GM19193 (cell line): Measurements from ENCODE around the gene SPRR2D.

ENCODE experiments used
- POLR2A ChIP-seq: IDR thresholded peaks from 4 replicates; pipeline ENCODE4 v1.6.1; 2011; ENCODE audit not compliant: insufficient read depth, insufficient read length; ENCODE audit errors: extremely low read depth

The SPRR2D gene

DNA sequence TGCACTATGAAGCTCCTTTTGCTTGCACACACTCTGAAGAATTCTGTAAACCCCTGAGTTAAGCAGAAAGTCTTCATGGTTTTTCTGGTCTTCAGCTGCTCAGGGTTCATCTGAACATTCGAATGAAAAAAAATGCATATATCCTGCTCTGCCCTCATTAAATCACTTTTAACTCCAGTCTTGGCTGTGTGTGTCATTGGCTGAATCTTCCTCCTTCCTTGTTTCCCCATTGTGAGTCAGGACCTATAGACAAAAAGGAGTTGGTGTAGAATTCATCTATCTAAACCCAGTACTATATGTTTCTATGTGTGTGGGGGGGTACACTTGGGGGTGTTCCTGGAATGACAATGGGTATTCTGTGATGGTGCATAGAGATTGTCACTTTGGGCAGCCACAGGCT, 16.5 kb downstream of the SPRR2D start:
- no peak for TF ChIP-seq POLR2A

DNA sequence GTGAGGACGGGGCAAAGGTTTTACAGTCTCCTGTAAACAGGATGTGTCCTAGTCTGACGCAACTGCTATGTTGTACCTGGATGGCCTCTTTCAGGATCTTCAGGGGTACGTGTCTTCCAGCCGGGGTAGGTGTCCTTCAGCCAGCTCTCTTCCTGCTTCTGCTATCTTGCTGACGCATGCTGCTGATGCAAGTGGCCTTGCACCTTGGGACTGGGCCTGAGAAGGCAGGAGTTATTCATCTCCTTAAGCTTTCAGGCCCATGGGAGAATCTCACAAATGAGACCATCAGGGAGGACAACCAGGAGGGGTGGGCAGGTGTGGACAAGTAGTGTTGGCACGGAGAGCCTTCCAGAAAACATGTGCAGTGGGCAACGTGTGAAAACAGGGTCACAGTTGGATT, 17.8 kb downstream of the SPRR2D start:
- TF ChIP-seq POLR2A: no peak

DNA sequence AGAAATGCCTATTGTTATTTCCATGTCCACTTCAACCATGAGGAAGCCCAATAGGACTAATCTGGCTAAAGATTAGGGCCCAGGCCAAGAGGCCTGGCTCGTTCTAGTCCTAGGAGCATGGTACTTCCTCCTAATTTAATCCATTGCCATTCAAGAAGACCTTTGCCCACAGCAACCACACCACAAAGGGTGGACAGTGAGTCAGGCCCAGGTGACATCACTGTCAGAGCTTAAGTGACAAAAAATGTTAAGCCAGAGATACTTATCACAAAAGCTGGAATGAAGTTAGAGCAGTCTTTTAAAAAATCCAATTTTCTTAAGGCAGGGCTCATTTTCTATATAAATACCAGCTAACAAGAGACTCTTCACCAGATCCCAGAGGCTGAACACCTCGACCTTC, 39.5 kb downstream of the SPRR2D start, which contains the start of gene SPRR3:
SPRR3 (plus strand) TSS at position 368 of the 400 bp plus-strand sequence. CDS start 1,272 bp downstream, outside the sequence.
- TF ChIP-seq POLR2A: no peak

DNA sequence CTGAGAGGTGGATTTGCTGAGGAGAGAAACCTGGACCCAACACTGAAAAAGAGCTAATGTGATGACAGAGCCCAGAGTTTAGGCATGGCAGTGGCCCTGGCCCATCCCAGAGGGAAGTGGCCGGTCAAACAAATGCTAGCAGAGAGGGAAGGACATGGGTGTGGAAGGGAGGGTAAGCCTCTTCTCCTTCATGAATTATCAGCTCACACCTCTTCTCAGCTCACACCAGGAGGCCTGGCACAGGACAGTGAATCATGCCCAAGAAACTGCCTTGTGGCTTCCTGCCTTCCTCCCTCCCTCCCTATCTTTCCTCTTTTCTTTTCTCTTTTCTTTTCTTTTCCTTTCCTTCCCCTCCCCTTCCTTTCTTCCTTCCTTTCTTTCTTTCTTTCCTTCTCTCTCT, 40.6 kb downstream of the SPRR2D start:
- no peak for TF ChIP-seq POLR2A

DNA sequence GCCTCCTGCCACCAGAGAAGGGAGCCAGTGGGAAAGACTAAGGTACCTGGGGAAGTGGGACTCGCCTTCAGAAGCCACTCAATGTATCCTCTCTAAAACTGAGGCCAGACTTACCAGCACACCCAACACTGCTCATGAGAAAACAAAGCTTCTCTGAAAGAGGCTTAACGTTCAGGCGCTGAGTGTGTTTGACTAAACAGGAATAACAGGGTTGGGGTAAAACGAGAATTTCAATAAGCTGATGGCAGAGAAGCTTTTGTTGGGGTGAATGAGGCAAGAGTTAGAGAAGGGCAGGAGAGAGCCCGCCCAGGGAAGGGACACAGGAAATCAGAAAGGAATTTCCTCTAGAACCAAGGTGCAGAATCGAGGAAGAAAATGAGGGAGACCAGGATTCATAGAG, 41.1 kb downstream of the SPRR2D start:
- no peak for TF ChIP-seq POLR2A

DNA sequence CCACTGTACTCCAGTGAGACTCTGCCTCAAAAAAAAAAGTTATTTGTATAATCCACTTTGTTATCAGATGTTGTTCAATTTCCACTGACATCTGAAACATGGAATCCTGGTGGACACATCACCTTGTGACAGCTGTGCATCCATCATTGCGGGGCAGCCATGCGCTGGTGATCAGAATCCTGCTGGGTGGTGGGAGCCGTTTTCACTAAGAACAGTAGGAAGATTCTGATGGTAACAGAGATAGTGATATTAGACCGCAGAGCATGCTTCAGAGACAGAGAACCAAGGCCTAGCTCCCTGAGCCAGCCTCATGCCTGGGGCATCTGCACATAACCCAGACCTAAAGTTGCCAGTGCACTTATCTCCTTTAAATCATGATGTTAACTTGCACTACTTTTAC, 42.4 kb downstream of the SPRR2D start:
- TF ChIP-seq POLR2A: no peak

DNA sequence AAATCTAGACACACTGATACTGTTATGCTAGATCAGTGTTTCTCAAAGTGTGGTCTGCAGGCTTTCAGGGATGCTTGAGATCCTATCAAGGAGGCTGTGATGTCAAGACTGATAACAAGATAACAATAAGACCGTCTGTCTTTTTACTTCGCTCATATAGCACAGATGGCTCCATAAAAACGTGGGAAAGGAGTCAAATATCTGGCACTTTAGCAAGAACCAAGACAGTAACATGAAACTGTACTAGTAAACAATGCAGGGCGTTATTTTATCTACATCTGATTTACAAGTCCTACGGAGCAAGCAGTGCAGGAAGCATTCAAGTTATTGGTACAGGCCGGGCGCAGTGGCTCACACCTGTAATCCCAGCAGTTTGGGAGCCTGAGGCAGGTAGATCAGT, 43.0 kb downstream of the SPRR2D start:
- TF ChIP-seq POLR2A: no peak

DNA sequence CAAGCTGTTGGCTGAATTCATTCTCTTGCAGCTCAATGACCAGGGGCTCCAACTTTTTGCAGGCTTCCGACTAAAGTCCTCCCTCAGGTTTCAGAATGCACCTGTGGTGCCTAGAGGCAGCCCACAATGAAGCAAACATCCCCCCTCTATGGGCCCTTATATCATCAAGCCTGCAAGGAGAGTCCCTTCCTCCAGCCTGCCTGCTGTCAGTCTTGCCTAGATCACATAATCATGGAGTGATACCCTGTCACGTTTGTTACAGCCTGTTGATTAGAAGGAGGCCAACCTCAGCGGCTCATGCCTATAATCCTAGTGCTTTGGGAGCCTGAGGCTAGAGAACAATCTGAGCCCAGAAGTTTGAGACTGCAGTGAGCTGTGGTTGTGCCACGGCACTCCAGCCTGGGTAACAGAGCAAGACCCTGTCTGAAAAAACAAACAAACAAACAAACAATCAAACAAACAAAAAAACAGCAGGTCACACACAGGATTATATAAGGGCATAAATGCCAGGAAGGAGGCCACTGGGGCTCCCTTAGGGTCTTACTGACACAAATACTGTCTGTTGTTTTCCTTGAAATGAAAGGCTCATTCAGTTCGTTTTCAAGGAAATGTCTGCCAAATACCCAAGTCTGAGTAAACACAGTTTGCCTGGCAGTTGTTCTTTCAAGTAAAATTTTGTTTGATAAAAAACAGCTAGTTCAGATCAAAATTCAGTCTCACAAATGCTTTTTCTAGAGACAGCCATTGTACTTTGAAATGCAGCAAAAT, 44.1 kb downstream of the SPRR2D start:
- no peak for TF ChIP-seq POLR2A

DNA sequence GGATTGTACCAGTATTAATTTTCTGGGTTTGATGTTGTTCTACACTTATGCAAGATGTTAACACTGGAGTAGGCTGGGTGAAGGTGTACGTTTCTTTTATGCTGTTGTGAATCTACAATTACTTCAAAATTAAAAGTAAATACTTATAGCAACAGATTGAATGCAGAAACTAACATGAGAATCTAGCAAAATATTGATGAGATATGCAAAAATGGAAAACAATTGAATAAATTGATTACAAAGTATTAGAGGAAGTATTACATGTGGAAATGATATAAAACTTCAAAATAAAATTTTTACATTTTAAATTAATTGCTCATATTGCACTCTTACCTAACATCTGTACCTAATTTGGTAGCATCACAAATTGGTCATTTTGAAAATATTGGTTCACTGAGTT, 45.1 kb downstream of the SPRR2D start:
- no peak for TF ChIP-seq POLR2A

DNA sequence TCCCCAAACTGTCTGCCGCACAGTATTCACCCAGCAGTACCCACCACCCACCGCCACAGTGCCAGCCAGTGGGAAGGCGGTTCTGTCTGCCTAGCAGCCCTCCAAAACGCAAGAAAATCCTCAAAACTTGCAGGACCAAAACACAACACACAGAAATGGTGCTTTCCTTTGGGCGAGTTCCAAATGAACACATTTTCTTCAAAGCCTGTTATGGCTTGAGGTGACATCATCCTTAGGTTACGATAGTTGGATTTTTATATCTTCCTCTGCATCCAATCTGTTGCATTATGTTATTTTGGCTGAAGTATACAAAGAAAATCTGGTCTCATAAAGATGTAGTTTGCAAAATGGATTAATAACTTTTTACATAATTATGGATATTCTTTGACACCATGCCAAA, 47.7 kb downstream of the SPRR2D start:
- no peak for TF ChIP-seq POLR2A
